ENCODE results near the gene FAM124B.

DNA sequence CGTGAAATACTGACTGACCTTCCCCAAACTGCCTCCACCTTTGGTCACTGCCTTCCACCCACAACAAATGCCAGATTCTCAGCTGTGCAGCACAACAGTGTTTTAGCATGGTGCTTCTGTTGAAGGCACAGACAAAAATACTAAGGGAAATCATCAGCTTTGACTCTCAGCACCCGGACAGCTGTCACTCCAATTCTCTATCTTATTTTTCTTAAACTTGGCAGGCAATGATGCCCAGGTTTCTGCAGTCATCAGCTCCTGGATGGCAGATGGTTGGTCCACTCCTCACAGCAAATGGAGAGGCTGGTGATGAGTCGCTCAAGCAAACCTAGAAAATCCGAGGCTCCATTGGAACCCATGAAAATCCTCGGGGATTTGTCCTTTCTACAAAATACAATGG, 2.9 kb upstream of the FAM124B start:
- TF ChIP-seq POLR2A (IDR thresholded peaks at IDR 0.05; ENCODE audit: low read length): no peak
- no peak for TF ChIP-seq GATA1 (IDR thresholded peaks at IDR 0.05; ENCODE audit: low read depth, low read length)

All from erythroblast (primary cell).